Heart left ventricle (tissue), 13 donors: Measurements from ENCODE around the gene ZNF217.
"Not testable (repeated sequence)": the region's sequence is repeated elsewhere in the genome, so short reads cannot be mapped to it uniquely, and the experiment has no call there.

Experiments
- POLR2A ChIP-seq, 2 donors: fragments of 450-650 bp; IDR thresholded peaks; one replicate each; pipeline ENCODE4 v1.6.1; 2017; ENCODE audit warnings: antibody characterized with exemption in 2 of 2, mild to moderate bottlenecking in 2 of 2, moderate library complexity in 2 of 2
- TF ChIP-seq, protein P1 (sequence below), 12 donors: fragments of 200-600 bp; sonication (generic) in 4 of 12; IDR thresholded peaks; one replicate each; pipeline versions ENCODE4 v1.5.0 to v1.8.0; 2018 to 2022; ENCODE audit warnings: antibody characterized with exemption in 12 of 12, mild to moderate bottlenecking in 5 of 12
- donor health status: ischemic (EF 13 %, LVEDD 7.1; RV severe dilation, severe dysfunction).
- donor health status: DM: no; HTN: yes; CAD: no.
- donor health status: DM: no; HTN: no; CAD: no.
- donor health status: ischemic (EF 25% LVEDD 6.9; RV normal size, moderate dysfunction).
- donor health status: ischemic (EF 25% LVEDD 5.7; RV mildly dilated, moderate dysfunction).
- donor health status: ischemic (EF 35%, LVEDD 5.7; RV mildly dilated, moderate dysfunction).
- donor health status: nonischemic (EF 11% LVEDD 7.7; RV severe dilation, severe dysfunction).
- donor health status: DM: yes; HTN: yes; CAD: no.
- donor health status: PGD.
- donor health status: ischemic (EF 29% LVEDD 5.4; RV normal size, mild dysfunction).
- donor health status: nonischemic (EF 23%, LVEDD 6.1; RV moderate dilation, normal function).

GRCh38 chr20:53618490-53619000, 24.9 kb upstream of the ZNF217 start:
- TF ChIP-seq, protein P1, sequence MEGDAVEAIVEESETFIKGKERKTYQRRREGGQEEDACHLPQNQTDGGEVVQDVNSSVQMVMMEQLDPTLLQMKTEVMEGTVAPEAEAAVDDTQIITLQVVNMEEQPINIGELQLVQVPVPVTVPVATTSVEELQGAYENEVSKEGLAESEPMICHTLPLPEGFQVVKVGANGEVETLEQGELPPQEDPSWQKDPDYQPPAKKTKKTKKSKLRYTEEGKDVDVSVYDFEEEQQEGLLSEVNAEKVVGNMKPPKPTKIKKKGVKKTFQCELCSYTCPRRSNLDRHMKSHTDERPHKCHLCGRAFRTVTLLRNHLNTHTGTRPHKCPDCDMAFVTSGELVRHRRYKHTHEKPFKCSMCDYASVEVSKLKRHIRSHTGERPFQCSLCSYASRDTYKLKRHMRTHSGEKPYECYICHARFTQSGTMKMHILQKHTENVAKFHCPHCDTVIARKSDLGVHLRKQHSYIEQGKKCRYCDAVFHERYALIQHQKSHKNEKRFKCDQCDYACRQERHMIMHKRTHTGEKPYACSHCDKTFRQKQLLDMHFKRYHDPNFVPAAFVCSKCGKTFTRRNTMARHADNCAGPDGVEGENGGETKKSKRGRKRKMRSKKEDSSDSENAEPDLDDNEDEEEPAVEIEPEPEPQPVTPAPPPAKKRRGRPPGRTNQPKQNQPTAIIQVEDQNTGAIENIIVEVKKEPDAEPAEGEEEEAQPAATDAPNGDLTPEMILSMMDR (IDR thresholded peaks at IDR 0.05): not testable (repeated sequence)
- TF ChIP-seq POLR2A (IDR thresholded peaks at IDR 0.05): not testable (repeated sequence)
